K562 (cell line): Measurements from ENCODE around the gene ZNF584. TPM values are rescaled to one million over a fixed set of nuclear protein-coding genes. Genes with fewer than 3 reads are reported as not detected.

Experiments used
- ATAC-seq: fragments of 200-7000 bp; cut with Tn5 transposase; 3 replicates; pipeline ENCODE4 v1.9.1; 2020; ENCODE audit warnings: moderate library complexity
- BruUV-seq: library from RNA; stranded (reverse); fragments of 400-500 nt; replicated peaks from 2 replicates; lab custom pipeline; 2021; lab: Mats Ljungman, UMichigan
- CTCF ChIA-PET: fragments of 300-600 bp; formaldehyde crosslinking; extraction: SDS; loops from one replicate; lab custom pipeline; 2021; ENCODE audit warnings: low intra/inter-chr PET ratio; lab: Yijun Ruan, JAX
- POLR2A ChIA-PET: fragments of 300-600, 350-650 bp; sonication (Branson Sonifier 250); formaldehyde crosslinking; extraction: SDS; loops from one replicate; lab custom pipeline; 2021; ENCODE audit warnings: antibody characterized with exemption, inconsistent platforms; lab: Yijun Ruan, JAX
- DNase-seq, 4 experiments: peaks; one replicate each; pipeline versions ENCODE4 v3.0.0 to v3.0.0-alpha.2; 2011 to 2018; ENCODE audit warnings: low spot score in 3 of 4, mixed read lengths in 3 of 4; ENCODE audit errors: extremely low read depth in 1 of 4
- FAIRE-seq: peaks from 2 replicates; lab custom pipeline; 2011; peaks lifted over from hg19 to GRCh38; lab: Jason Lieb, UNC
- H2AFZ ChIP-seq: 2 replicates; pipeline ENCODE4 v1.6.0; 2011; ENCODE audit warnings: low read depth, low read length, control low read depth, inconsistent platforms
- H3K27ac ChIP-seq: fragments of 200-600 bp; 3 replicates; pipeline ENCODE4 v1.8.0; 2011; ENCODE audit warnings: low read depth, mild to moderate bottlenecking, control low read depth, inconsistent platforms, low read length, moderate library complexity, mixed read lengths; ENCODE audit errors: extremely low read depth
- H3K27me3 ChIP-seq, 2 experiments: fragments of 300-600 bp in 1 of 2; 2 replicates in 1 of 2; 3 replicates in 1 of 2; pipeline versions ENCODE4 v1.6.0 to v1.8.0; 2011; ENCODE audit warnings: inconsistent platforms in 2 of 2, low read length in 2 of 2, mild to moderate bottlenecking in 1 of 2, mixed read lengths in 1 of 2, moderate library complexity in 1 of 2; ENCODE audit not compliant: control insufficient read depth in 2 of 2, insufficient read depth in 2 of 2
- H3K36me3 ChIP-seq: fragments of 300-600 bp; 3 replicates; pipeline ENCODE4 v1.8.0; 2011; ENCODE audit warnings: mild to moderate bottlenecking, low read length, inconsistent platforms; ENCODE audit not compliant: control insufficient read depth, insufficient read depth
- H3K4me1 ChIP-seq, 2 experiments: fragments of 200-600 bp in 1 of 2; replicated peaks in 1 of 2; 2 replicates in 1 of 2; 3 replicates in 1 of 2; pipeline versions ENCODE4 v1.5.1 to v1.8.0; 2011; ENCODE audit warnings: inconsistent platforms in 2 of 2, low read length in 2 of 2, mild to moderate bottlenecking in 1 of 2, mixed read lengths in 1 of 2, moderate library complexity in 1 of 2; ENCODE audit not compliant: control insufficient read depth in 2 of 2, insufficient read depth in 2 of 2
- H3K4me2 ChIP-seq: 2 replicates; pipeline ENCODE4 v1.6.1; 2011; ENCODE audit warnings: low read length, control low read depth, inconsistent platforms, mixed read lengths; ENCODE audit not compliant: insufficient read depth
- H3K4me3 ChIP-seq: fragments of 200-600 bp; sonication (generic), shearing (Covaris generic); 2 replicates; pipeline ENCODE4 v1.5.1; 2016; ENCODE audit warnings: control low read depth, inconsistent platforms
- H3K79me2 ChIP-seq: fragments of 200-600 bp; 3 replicates; pipeline ENCODE4 v1.8.0; 2011; ENCODE audit warnings: low read length, inconsistent platforms; ENCODE audit not compliant: control insufficient read depth, insufficient read depth
- H3K9ac ChIP-seq, 2 experiments: 2 replicates each; pipeline versions ENCODE4 v1.6.0 to v1.6.1; 2011; ENCODE audit warnings: low read depth in 2 of 2, low read length in 2 of 2, control low read depth in 1 of 2, inconsistent platforms in 1 of 2, mild to moderate bottlenecking in 1 of 2, mixed read lengths in 1 of 2; ENCODE audit not compliant: insufficient read depth in 1 of 2
- H3K9me1 ChIP-seq: one replicate; pipeline ENCODE4 v1.6.0; 2011; ENCODE audit warnings: inconsistent platforms, mild to moderate bottlenecking, low read length, moderate library complexity; ENCODE audit not compliant: control insufficient read depth, insufficient read depth
- H3K9me3 ChIP-seq: replicated peaks from 2 replicates; pipeline ENCODE4 v1.5.1; 2011; ENCODE audit warnings: low read depth, low read length, inconsistent platforms; ENCODE audit not compliant: control insufficient read depth, insufficient read depth
- H4K20me1 ChIP-seq: replicated peaks from 2 replicates; pipeline ENCODE4 v1.6.1; 2011; ENCODE audit warnings: low read length, inconsistent platforms, mixed read lengths; ENCODE audit not compliant: control insufficient read depth, insufficient read depth
- CTCF ChIP-seq, 3 experiments: IDR thresholded peaks in 2 of 3; conservative IDR thresholded peaks in 1 of 3; 2 replicates each; pipeline ENCODE4 v1.5.1; 2011 to 2012; ENCODE audit warnings: low read length in 3 of 3, mild to moderate bottlenecking in 3 of 3, control low read depth in 2 of 3, improper control_type of control experiment in 1 of 3, inconsistent platforms in 1 of 3, low read depth in 1 of 3, mixed read lengths in 1 of 3, moderate library complexity in 1 of 3; ENCODE audit not compliant: insufficient read depth in 2 of 3
- ZNF12 ChIP-seq: sonication (generic); formaldehyde crosslinking; IDR thresholded peaks from 2 replicates; pipeline ENCODE4 v1.4.0; 2020; ENCODE audit warnings: mild to moderate bottlenecking, missing genetic modification reagents
- ZNF174 ChIP-seq: fragments of 250-450 bp; sonication (Bioruptor Pico); IDR thresholded peaks from 2 replicates; pipeline ENCODE4 v1.4.0; 2020; ENCODE audit warnings: mild to moderate bottlenecking
- WGBS: fragments of 100-300 bp; shearing (Covaris generic); methylation state at CpG from one replicate; pipeline ENCODE4 v1.1.6; 2016; ENCODE audit warnings: low coverage, mixed read lengths; ENCODE audit not compliant: insufficient coverage; ENCODE audit errors: missing lambda C conversion rate; 5-methylcytosine and 5-hydroxymethylcytosine counted together
- in situ Hi-C: fragments of 300-500 bp; cut with MboI; formaldehyde crosslinking; loops from 4 replicates; pipeline ENCODE4 v1.15.0; 2018; ENCODE audit warnings: inconsistent platforms, mixed read lengths
- intact Hi-C: fragments of 100-400 bp; cut with micrococcal nuclease; formaldehyde crosslinking; loops from 2 replicates; pipeline ENCODE4 v1.14.2; 2022
- polyA plus RNA-seq, 8 experiments: library from polyadenylated mRNA; depleted of rRNA in 4 of 8; stranded (reverse) in 5 of 8; unstranded in 3 of 8; fragments of >200 nt; fragmentation: Nextera tagmentation in 2 of 8; fragmentation: Illumina TruSeq in 1 of 8; extraction: Ambion mirVana in 2 of 8; extraction: Trizol in 1 of 8; gene quantifications; 2 replicates each; pipeline versions ENCODE4 v1.2.1 to v1.2.3, GENCODE V29; 2011 to 2014; ENCODE audit warnings: inconsistent platforms in 1 of 8, missing spikeins in 1 of 8
- total RNA-seq, 7 experiments: library from RNA; depleted of rRNA in 6 of 7; stranded (reverse); fragments of >200 nt in 6 of 7; fragmentation: Illumina TruSeq in 2 of 7; extraction: Trizol in 2 of 7; gene quantifications; 2 replicates each; pipeline versions ENCODE4 v1.2.1 to v1.2.3, GENCODE V29; 2011 to 2021; ENCODE audit warnings: low replicate concordance in 1 of 7
- TF ChIP-seq, protein P1 (sequence below), 2 experiments: fragments of 450-650 bp in 1 of 2; IDR thresholded peaks; 2 replicates each; pipeline ENCODE4 v1.6.1; 2011 to 2017; ENCODE audit warnings: low read depth in 2 of 2, antibody characterized with exemption in 1 of 2, borderline replicate concordance in 1 of 2, low read length in 1 of 2, mild to moderate bottlenecking in 1 of 2, mixed read lengths in 1 of 2; ENCODE audit not compliant: control insufficient read depth in 1 of 2

ZNF584 gene
- total and polyA plus RNA-seq, 9 of the 15 experiments (the other 6 are each of a cell fraction or from before 2014, with no cell fraction given): 5.8 to 43.4 (median 24.6) TPM

GRCh38 chr19:58385313-58385890, 23.0 kb upstream of the ZNF584 start:
- Histone ChIP-seq H3K9me3 (no peaks in the 10 kb centered on the region), H3K4me2 (peak overlapping the region; percentile 100), H3K79me2 (peaks cover 61% of the 10 kb centered on the region), H3K36me3 (peaks cover 27% of the 10 kb centered on the region), H3K9me1 (no peaks in the 10 kb centered on the region), H2AFZ (peak overlapping the region; percentile 76), H3K4me1 (peaks cover 29 to 44% of the 10 kb centered on the region in 2 experiments), H3K4me3 (peak overlapping the region; percentile 92), H3K27me3 (no peaks in the 10 kb centered on the region), H4K20me1 (peaks cover 10% of the 10 kb centered on the region), H3K27ac (peak overlapping the region; percentile 93), H3K9ac (peak overlapping the region; percentile 98 to 99)
- in situ Hi-C loops (no loop called here), intact Hi-C loops (loop anchor here (5.0 kb wide), 1 partner anchor 203 kb away; the partner anchor contains the start of gene ZNF274)
- FAIRE-seq: no peak
- CTCF ChIA-PET: no interaction called here
- POLR2A ChIA-PET: interaction anchor here (0.7 to 1.5 kb wide), 3 partner anchors 20 to 50 kb away, joined by 3 read pairs; partner anchors contain the start of gene ZNF497
- 81% methylated on average over 8 of the region's 9 CpGs for WGBS
- no TSS peak for BruUV-seq
- TF ChIP-seq, protein P1, sequence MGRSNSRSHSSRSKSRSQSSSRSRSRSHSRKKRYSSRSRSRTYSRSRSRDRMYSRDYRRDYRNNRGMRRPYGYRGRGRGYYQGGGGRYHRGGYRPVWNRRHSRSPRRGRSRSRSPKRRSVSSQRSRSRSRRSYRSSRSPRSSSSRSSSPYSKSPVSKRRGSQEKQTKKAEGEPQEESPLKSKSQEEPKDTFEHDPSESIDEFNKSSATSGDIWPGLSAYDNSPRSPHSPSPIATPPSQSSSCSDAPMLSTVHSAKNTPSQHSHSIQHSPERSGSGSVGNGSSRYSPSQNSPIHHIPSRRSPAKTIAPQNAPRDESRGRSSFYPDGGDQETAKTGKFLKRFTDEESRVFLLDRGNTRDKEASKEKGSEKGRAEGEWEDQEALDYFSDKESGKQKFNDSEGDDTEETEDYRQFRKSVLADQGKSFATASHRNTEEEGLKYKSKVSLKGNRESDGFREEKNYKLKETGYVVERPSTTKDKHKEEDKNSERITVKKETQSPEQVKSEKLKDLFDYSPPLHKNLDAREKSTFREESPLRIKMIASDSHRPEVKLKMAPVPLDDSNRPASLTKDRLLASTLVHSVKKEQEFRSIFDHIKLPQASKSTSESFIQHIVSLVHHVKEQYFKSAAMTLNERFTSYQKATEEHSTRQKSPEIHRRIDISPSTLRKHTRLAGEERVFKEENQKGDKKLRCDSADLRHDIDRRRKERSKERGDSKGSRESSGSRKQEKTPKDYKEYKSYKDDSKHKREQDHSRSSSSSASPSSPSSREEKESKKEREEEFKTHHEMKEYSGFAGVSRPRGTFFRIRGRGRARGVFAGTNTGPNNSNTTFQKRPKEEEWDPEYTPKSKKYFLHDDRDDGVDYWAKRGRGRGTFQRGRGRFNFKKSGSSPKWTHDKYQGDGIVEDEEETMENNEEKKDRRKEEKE (IDR thresholded peaks at IDR 0.05; ENCODE audit: borderline replicate concordance in 1 of 2, control insufficient read depth in 1 of 2, low read depth in 2 of 2, low read length in 1 of 2): no peak
- TF ChIP-seq ZNF174 (CRISPR knock-in tag): no peak
- TF ChIP-seq ZNF12 (CRISPR knock-in tag): 0 out of 2 replicates have a peak, but pooled peaks have one; percentile 12
- TF ChIP-seq CTCF (IDR thresholded peaks at IDR 0.05 in 2 of 3, conservative IDR thresholded peaks at IDR 0.05 in 1 of 3; ENCODE audit: insufficient read depth in 2 of 3, low read depth in 1 of 3, low read length in 3 of 3): 0 out of 6 replicates have a peak, but pooled peaks of 1 of the 3 experiments have one; percentile 0
- no peak for DNase-seq
- no peak for ATAC-seq
